Testis (tissue), 2 donors: ENCODE results near the gene KLF15.

ENCODE experiments used
- CTCF ChIP-seq, 3 experiments: fragments of 450-650 bp in 2 of 3; fragments of 200-600 bp in 1 of 3; sonication (generic) in 1 of 3; IDR thresholded peaks; one replicate each; pipeline ENCODE4 v1.5.1; 2016 to 2019; ENCODE audit warnings: antibody characterized with exemption in 3 of 3, mild to moderate bottlenecking in 2 of 3, moderate library complexity in 1 of 3
- POLR2A ChIP-seq: fragments of 450-650 bp; IDR thresholded peaks from one replicate; pipeline ENCODE4 v1.6.1; 2017; ENCODE audit warnings: antibody characterized with exemption, mild to moderate bottlenecking, moderate library complexity

- TF ChIP-seq CTCF (IDR thresholded peaks at IDR 0.05) (no peak), POLR2A (no peak)
Measured at GRCh38 chr3:126395846-126396513, 38.8 kb upstream of the KLF15 start.
